ENCODE data around the gene CCL15.
"Not testable (repeated sequence)": the region's sequence is repeated elsewhere in the genome, so short reads cannot be mapped to it uniquely, and the experiment has no call there.

CCL15 gene

GRCh38 chr17:36027761-36028160 is 26.4 kb upstream of the CCL15 start:
- H3K4me3 ChIP-seq (ENCODE audit: control insufficient read depth, low read depth, low read length), result no peak overlapping the region
- no peak for DNase-seq (ENCODE audit: low read depth)
- no peak for TF ChIP-seq CTCF (IDR thresholded peaks at IDR 0.05; ENCODE audit: control insufficient read depth, insufficient read depth, low read depth, low read length, missing control alignments)

- no peak for DNase-seq (ENCODE audit: low read depth)
- no peak overlapping the region for H3K4me3 ChIP-seq (ENCODE audit: control insufficient read depth, low read depth, low read length)
- TF ChIP-seq CTCF (IDR thresholded peaks at IDR 0.05; ENCODE audit: control insufficient read depth, insufficient read depth, low read depth, low read length, missing control alignments), result no peak
These were observed 22.9 kb upstream of the CCL15 start for GRCh38 chr17:36024106-36024869.

- DNase-seq (ENCODE audit: low read depth), result no peak
- no peak for TF ChIP-seq CTCF (IDR thresholded peaks at IDR 0.05; ENCODE audit: control insufficient read depth, insufficient read depth, low read depth, low read length, missing control alignments)
- no peak overlapping the region for H3K4me3 ChIP-seq (ENCODE audit: control insufficient read depth, low read depth, low read length)
These were observed 18.1 kb upstream of the CCL15 start for GRCh38 chr17:36019423-36019822.

GRCh38 chr17:36017799-36018198 is 16.4 kb upstream of the CCL15 start, which contains the start of gene CCL23:
Gene CCL23 (minus strand): TSS chr17:36017972. CDS start chr17:36017897, 75 bp downstream.
- TF ChIP-seq CTCF (IDR thresholded peaks at IDR 0.05; ENCODE audit: control insufficient read depth, insufficient read depth, low read depth, low read length, missing control alignments), result no peak
- DNase-seq (ENCODE audit: low read depth), result no peak
- H3K4me3 ChIP-seq (ENCODE audit: control insufficient read depth, low read depth, low read length), result no peak within 1 kb of the TSS

- no peak overlapping the region for H3K4me3 ChIP-seq (ENCODE audit: control insufficient read depth, low read depth, low read length)
- TF ChIP-seq CTCF (IDR thresholded peaks at IDR 0.05; ENCODE audit: control insufficient read depth, insufficient read depth, low read depth, low read length, missing control alignments), result no peak
- DNase-seq (ENCODE audit: low read depth), result no peak
These were observed 15.2 kb upstream of the CCL15 start for GRCh38 chr17:36016555-36016954.

- DNase-seq (ENCODE audit: low read depth); H3K4me3 ChIP-seq (ENCODE audit: control insufficient read depth, low read depth, low read length): not testable (repeated sequence)
These were observed 14.5 kb upstream of the CCL15 start for GRCh38 chr17:36015895-36016294.

GRCh38 chr17:36014946-36015345 is 13.6 kb upstream of the CCL15 start:
- no peak for DNase-seq (ENCODE audit: low read depth)
- no peak for TF ChIP-seq CTCF (IDR thresholded peaks at IDR 0.05; ENCODE audit: control insufficient read depth, insufficient read depth, low read depth, low read length, missing control alignments)
- H3K4me3 ChIP-seq (ENCODE audit: control insufficient read depth, low read depth, low read length), result no peak overlapping the region
